WERI-Rb-1 (cell line): ENCODE results near the gene ROBO1.

ENCODE experiments used
- DNase-seq: peaks from one replicate; pipeline ENCODE4 v3.0.0-alpha.2; 2020
- H3K27ac ChIP-seq: fragments of 250-450 bp; sonication (Bioruptor Pico); 2 replicates; pipeline ENCODE4 v1.5.1; 2020; ENCODE audit warnings: mild to moderate bottlenecking, moderate library complexity
- H3K27me3 ChIP-seq: fragments of 250-450 bp; sonication (Bioruptor Pico); 2 replicates; pipeline ENCODE4 v1.5.1; 2021; ENCODE audit warnings: mild to moderate bottlenecking, low read depth, moderate library complexity; ENCODE audit not compliant: insufficient read depth, severe bottlenecking
- H3K36me3 ChIP-seq: fragments of 250-450 bp; sonication (Bioruptor Pico); 2 replicates; pipeline ENCODE4 v1.5.1; 2020; ENCODE audit warnings: mild to moderate bottlenecking, moderate library complexity
- H3K4me3 ChIP-seq: 2 replicates; pipeline ENCODE4 v1.5.1; 2011; ENCODE audit warnings: low read depth, mild to moderate bottlenecking, control low read depth, low read length
- H3K9me3 ChIP-seq: fragments of 250-450 bp; sonication (Bioruptor Pico); 2 replicates; pipeline ENCODE4 v1.5.1; 2021; ENCODE audit warnings: mild to moderate bottlenecking, moderate library complexity; ENCODE audit not compliant: severe bottlenecking
- TF ChIP-seq, protein P1 (sequence below): IDR thresholded peaks from 2 replicates; pipeline ENCODE4 v1.5.1; 2011; ENCODE audit warnings: low read depth, mild to moderate bottlenecking, control low read depth, inconsistent platforms, low read length

Gene ROBO1

DNA sequence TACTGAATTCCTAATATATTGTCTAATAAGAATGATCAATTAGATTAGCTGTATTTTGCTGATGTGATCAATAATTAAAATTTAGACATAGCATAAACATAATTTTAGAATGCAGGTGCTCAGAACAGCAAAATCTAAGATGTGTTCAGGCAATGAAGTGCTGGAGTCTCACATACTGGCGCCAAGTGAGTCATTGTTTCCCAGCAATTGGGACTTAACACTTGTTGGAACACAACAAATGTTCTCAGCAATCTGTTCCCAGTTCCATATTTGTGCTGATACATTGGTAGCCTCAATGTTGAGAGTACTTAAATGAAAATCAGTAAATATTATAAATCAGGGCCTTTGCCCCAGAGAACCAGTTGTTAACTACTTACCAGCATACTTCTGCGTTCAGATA is 619.0 kb downstream of the ROBO1 start:
- no peak overlapping the region for H3K27ac ChIP-seq
- TF ChIP-seq, protein P1, sequence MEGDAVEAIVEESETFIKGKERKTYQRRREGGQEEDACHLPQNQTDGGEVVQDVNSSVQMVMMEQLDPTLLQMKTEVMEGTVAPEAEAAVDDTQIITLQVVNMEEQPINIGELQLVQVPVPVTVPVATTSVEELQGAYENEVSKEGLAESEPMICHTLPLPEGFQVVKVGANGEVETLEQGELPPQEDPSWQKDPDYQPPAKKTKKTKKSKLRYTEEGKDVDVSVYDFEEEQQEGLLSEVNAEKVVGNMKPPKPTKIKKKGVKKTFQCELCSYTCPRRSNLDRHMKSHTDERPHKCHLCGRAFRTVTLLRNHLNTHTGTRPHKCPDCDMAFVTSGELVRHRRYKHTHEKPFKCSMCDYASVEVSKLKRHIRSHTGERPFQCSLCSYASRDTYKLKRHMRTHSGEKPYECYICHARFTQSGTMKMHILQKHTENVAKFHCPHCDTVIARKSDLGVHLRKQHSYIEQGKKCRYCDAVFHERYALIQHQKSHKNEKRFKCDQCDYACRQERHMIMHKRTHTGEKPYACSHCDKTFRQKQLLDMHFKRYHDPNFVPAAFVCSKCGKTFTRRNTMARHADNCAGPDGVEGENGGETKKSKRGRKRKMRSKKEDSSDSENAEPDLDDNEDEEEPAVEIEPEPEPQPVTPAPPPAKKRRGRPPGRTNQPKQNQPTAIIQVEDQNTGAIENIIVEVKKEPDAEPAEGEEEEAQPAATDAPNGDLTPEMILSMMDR, result no peak
- no peak for DNase-seq
- H3K9me3 ChIP-seq, result no peaks in the 10 kb centered on the region
- H3K36me3 ChIP-seq, result no peaks in the 10 kb centered on the region
- H3K27me3 ChIP-seq, result no peaks in the 10 kb centered on the region
- H3K4me3 ChIP-seq, result no peak overlapping the region

- TF ChIP-seq, protein P1, result no peak
- Histone ChIP-seq H3K27me3 (no peaks in the 10 kb centered on the region), H3K9me3 (no peaks in the 10 kb centered on the region), H3K36me3 (no peaks in the 10 kb centered on the region), H3K27ac (no peak overlapping the region), H3K4me3 (no peak overlapping the region)
- no peak for DNase-seq
These were observed 621.8 kb downstream of the ROBO1 start for GRCh38 chr3:79146024-79146423.

GRCh38 chr3:79140708-79141107 is 627.1 kb downstream of the ROBO1 start:
- no peak overlapping the region for H3K4me3 ChIP-seq
- no peaks in the 10 kb centered on the region for H3K36me3 ChIP-seq
- DNase-seq, result no peak
- H3K27ac ChIP-seq, result no peak overlapping the region
- TF ChIP-seq, protein P1, result no peak
- H3K9me3 ChIP-seq, result no peaks in the 10 kb centered on the region
- no peaks in the 10 kb centered on the region for H3K27me3 ChIP-seq

- no peaks in the 10 kb centered on the region for H3K27me3 ChIP-seq
- no peaks in the 10 kb centered on the region for H3K36me3 ChIP-seq
- DNase-seq, result no peak
- no peak overlapping the region for H3K4me3 ChIP-seq
- H3K9me3 ChIP-seq, result no peaks in the 10 kb centered on the region
- H3K27ac ChIP-seq, result no peak overlapping the region
- TF ChIP-seq, protein P1, result no peak
These were observed 628.3 kb downstream of the ROBO1 start for GRCh38 chr3:79139395-79140068.

DNA sequence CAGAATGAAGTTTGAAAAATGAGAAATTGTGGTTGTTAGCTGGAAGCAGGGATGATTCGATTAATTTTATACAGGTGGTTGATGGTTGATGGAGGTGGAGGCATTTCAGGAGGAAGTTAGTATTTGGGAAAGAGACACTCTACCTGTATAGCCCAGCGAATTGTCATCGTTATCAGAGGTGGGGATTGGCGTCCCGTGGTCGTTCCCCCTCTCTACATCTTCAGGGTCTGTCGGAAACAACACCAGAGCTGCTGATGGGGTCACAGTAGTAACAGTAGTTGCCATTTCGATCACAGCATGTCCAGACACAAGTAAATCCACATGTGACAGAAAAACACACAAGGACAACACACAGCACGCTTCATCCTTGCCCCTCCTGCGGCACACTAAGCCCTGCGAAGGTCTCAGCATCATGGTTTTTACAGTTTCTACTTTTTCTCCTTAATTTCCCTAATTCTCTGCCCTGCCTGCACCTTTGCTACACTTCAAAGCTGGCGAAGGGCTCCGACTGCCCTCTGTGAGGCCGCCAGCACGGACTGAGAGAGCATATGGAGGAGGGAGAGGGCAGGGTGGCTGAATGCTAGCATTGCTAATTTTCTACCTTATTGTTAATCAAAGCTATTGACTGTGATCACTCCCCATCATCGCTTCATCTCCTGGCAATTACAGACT is 642.3 kb downstream of the ROBO1 start:
- no peaks in the 10 kb centered on the region for H3K9me3 ChIP-seq
- no peak overlapping the region for H3K27ac ChIP-seq
- no peak overlapping the region for H3K4me3 ChIP-seq
- H3K36me3 ChIP-seq, result no peaks in the 10 kb centered on the region
- TF ChIP-seq, protein P1, result no peak
- H3K27me3 ChIP-seq, result no peaks in the 10 kb centered on the region
- DNase-seq, result no peak
